CD14-positive monocyte (primary cell): ENCODE data around the gene ZGPAT. TPM values are rescaled to one million over a fixed set of nuclear protein-coding genes. Genes with fewer than 3 reads are reported as not detected.
A peak's percentile ranks its signal among the peaks of the same experiment; 100 is the strongest.

Experiments used
- DNase-seq, 3 donors: peaks; one replicate each; pipeline ENCODE4 v3.0.0-alpha.2; 2011 to 2022
- H2AFZ ChIP-seq: 2 replicates; pipeline ENCODE4 v1.6.0; 2012; ENCODE audit warnings: mild to moderate bottlenecking, low read depth, low read length, inconsistent platforms; ENCODE audit not compliant: insufficient read depth, poor library complexity, severe bottlenecking
- H3K27ac ChIP-seq, 2 donors: 1 replicate in 1 of 2; 2 replicates in 1 of 2; pipeline ENCODE4 v1.5.1; 2012 to 2013; ENCODE audit warnings: low read length in 2 of 2, control low read depth in 1 of 2, inconsistent platforms in 1 of 2, low read depth in 1 of 2, mild to moderate bottlenecking in 1 of 2
- H3K27me3 ChIP-seq, 2 donors: one replicate each; pipeline versions ENCODE4 v1.6.0 to v1.6.1; 2011 to 2013; ENCODE audit warnings: low read length in 2 of 2; ENCODE audit not compliant: control insufficient read depth in 2 of 2, insufficient read depth in 2 of 2
- H3K36me3 ChIP-seq, 2 donors: replicated peaks in 1 of 2; 1 replicate in 1 of 2; 2 replicates in 1 of 2; pipeline versions ENCODE4 v1.5.1 to v1.6.1; 2012 to 2013; ENCODE audit warnings: low read length in 2 of 2, control low read depth in 1 of 2, inconsistent platforms in 1 of 2, mild to moderate bottlenecking in 1 of 2; ENCODE audit not compliant: insufficient read depth in 2 of 2, control insufficient read depth in 1 of 2
- H3K4me1 ChIP-seq, 2 donors: 1 replicate in 1 of 2; 2 replicates in 1 of 2; pipeline versions ENCODE4 v1.5.1 to v1.6.1; 2012 to 2013; ENCODE audit warnings: low read length in 2 of 2, control low read depth in 1 of 2, inconsistent platforms in 1 of 2, mild to moderate bottlenecking in 1 of 2, moderate library complexity in 1 of 2; ENCODE audit not compliant: insufficient read depth in 2 of 2, control insufficient read depth in 1 of 2
- H3K4me2 ChIP-seq: replicated peaks from 2 replicates; pipeline ENCODE3; 2012; ENCODE audit warnings: low read length, moderate library complexity, mild to moderate bottlenecking; ENCODE audit not compliant: poor library complexity, severe bottlenecking; ENCODE audit errors: extremely low read depth
- H3K4me3 ChIP-seq, 3 experiments: fragments of 200-600 bp in 1 of 3; sonication (generic) in 1 of 3; replicated peaks in 1 of 3; 1 replicate in 2 of 3; 2 replicates in 1 of 3; pipeline ENCODE4 v1.5.1; 2011 to 2013; ENCODE audit warnings: low read length in 3 of 3, mild to moderate bottlenecking in 3 of 3, control low read depth in 2 of 3, low read depth in 2 of 3, inconsistent platforms in 1 of 3, moderate library complexity in 1 of 3
- H3K79me2 ChIP-seq: 2 replicates; pipeline ENCODE4 v1.6.0; 2012; ENCODE audit warnings: mild to moderate bottlenecking, control low read depth, inconsistent platforms, low read length, moderate library complexity; ENCODE audit not compliant: insufficient read depth
- H3K9ac ChIP-seq: 2 replicates; pipeline ENCODE4 v1.6.0; 2017; ENCODE audit warnings: low read length, mild to moderate bottlenecking; ENCODE audit not compliant: insufficient read depth, poor library complexity, severe bottlenecking
- H3K9me3 ChIP-seq, 2 donors: replicated peaks in 1 of 2; 1 replicate in 1 of 2; 2 replicates in 1 of 2; pipeline versions ENCODE4 v1.5.1 to v1.6.1; 2012 to 2013; ENCODE audit warnings: low read length in 2 of 2, control low read depth in 1 of 2; ENCODE audit not compliant: control insufficient read depth in 1 of 2, insufficient read depth in 1 of 2
- H4K20me1 ChIP-seq: 2 replicates; pipeline ENCODE4 v1.6.0; 2012; ENCODE audit warnings: mild to moderate bottlenecking, low read length, control low read depth, moderate library complexity; ENCODE audit not compliant: insufficient read depth
- H3K27ac Mint-ChIP-seq, 7 donors: one replicate each; pipeline ENCODE4 v1.8.0; 2020; ENCODE audit warnings: mild to moderate bottlenecking in 7 of 7, mixed read lengths in 7 of 7, moderate library complexity in 6 of 7, inconsistent platforms in 2 of 7
- H3K27me3 Mint-ChIP-seq, 3 donors: one replicate each; pipeline ENCODE4 v1.8.0; 2021 to 2022; ENCODE audit warnings: low read depth in 3 of 3, mild to moderate bottlenecking in 3 of 3, mixed read lengths in 3 of 3, moderate library complexity in 3 of 3, inconsistent platforms in 1 of 3
- H3K36me3 Mint-ChIP-seq, 2 donors: one replicate each; pipeline ENCODE4 v1.8.0; 2020; ENCODE audit warnings: mixed read lengths in 2 of 2, inconsistent platforms in 1 of 2, mild to moderate bottlenecking in 1 of 2
- H3K4me1 Mint-ChIP-seq: one replicate; pipeline ENCODE4 v1.8.0; 2020; ENCODE audit warnings: mild to moderate bottlenecking, mixed read lengths
- H3K4me3 Mint-ChIP-seq, 2 donors: one replicate each; pipeline ENCODE4 v1.8.0; 2020; ENCODE audit warnings: mild to moderate bottlenecking in 2 of 2, mixed read lengths in 2 of 2, moderate library complexity in 1 of 2
- H3K9me3 Mint-ChIP-seq, 7 donors: one replicate each; pipeline ENCODE4 v1.8.0; 2020 to 2022; ENCODE audit warnings: mixed read lengths in 7 of 7, mild to moderate bottlenecking in 6 of 7, moderate library complexity in 6 of 7, inconsistent platforms in 2 of 7
- CTCF ChIP-seq: fragments of 200-600 bp; IDR thresholded peaks from one replicate; pipeline ENCODE4 v1.8.0; 2022; ENCODE audit warnings: antibody characterized with exemption, mild to moderate bottlenecking
- WGBS: methylation state at CpG from one replicate; pipeline ENCODE4 v1.1.5; 2013; ENCODE audit warnings: missing lambda C conversion rate; ENCODE audit not compliant: insufficient coverage; 5-methylcytosine and 5-hydroxymethylcytosine counted together
- intact Hi-C, 2 donors: fragments of 100-400 bp; cut with micrococcal nuclease; formaldehyde crosslinking; loops; one replicate each; pipeline versions ENCODE4 v1.15.0 to v1.15.1; 2023
- polyA plus RNA-seq, 3 donors: library from polyadenylated mRNA; depleted of rRNA in 1 of 3; unstranded in 2 of 3; stranded (reverse) in 1 of 3; fragments of 300-500 nt in 2 of 3; fragments of >200 nt in 1 of 3; fragmentation: Illumina TruSeq in 2 of 3; gene quantifications; 1 replicate in 2 of 3; 2 replicates in 1 of 3; pipeline ENCODE4 v1.2.3, GENCODE V29; 2012 to 2021

The ZGPAT gene
- polyA plus RNA-seq, 3 donors, result 24.2 to 58.6 (median 28.3) TPM

GRCh38 chr20:63741354-63741675 lies 33.5 kb downstream of the ZGPAT start:
- Mint-ChIP-seq H3K4me3 (peak overlapping the region in 1 of 2 donors; percentile 46), H3K27me3 (peaks cover 12 to 26% (median 19%) of the 10 kb centered on the region in 3 donors), H3K9me3 (peaks cover 0 to 4% (median 0%) of the 10 kb centered on the region in 7 donors), H3K36me3 (peaks cover 3 to 8% of the 10 kb centered on the region in 2 donors), H3K4me1 (peaks cover 16% of the 10 kb centered on the region), H3K27ac (no peak overlapping the region)
- Histone ChIP-seq H3K4me3 (peak overlapping the region in 1 of 3 experiments; percentile 83), H3K9ac (peak overlapping the region; percentile 61), H3K36me3 (peaks cover 0 to 9% of the 10 kb centered on the region in 2 donors), H3K9me3 (no peaks in the 10 kb centered on the region), H3K4me1 (peaks cover 35 to 46% of the 10 kb centered on the region in 2 donors), H4K20me1 (peaks cover 31% of the 10 kb centered on the region), H2AFZ (peak overlapping the region; percentile 78), H3K79me2 (peaks cover 7% of the 10 kb centered on the region), H3K27me3 (peaks cover 8 to 21% of the 10 kb centered on the region in 2 donors), H3K4me2 (peak overlapping the region; percentile 93), H3K27ac (no peak overlapping the region)
- no peak for TF ChIP-seq CTCF
- 100% methylated on average over 2 of the region's 6 CpGs for WGBS
- intact Hi-C loops, result loop anchor here in 1 of 2 donors (2.0 to 5.0 kb wide), 3 partner anchors 33 to 121 kb away; partner anchors contain the start of genes ABHD16B, RTEL1 and ZGPAT
- no peak for DNase-seq

GRCh38 chr20:63741676-63742380 lies 34.0 kb downstream of the ZGPAT start:
- DNase-seq, result no peak
- H3K27me3 ChIP-seq, result peaks cover 7 to 16% of the 10 kb centered on the region in 2 donors
- peaks cover 11% of the 10 kb centered on the region for H3K4me1 Mint-ChIP-seq
- H3K4me3 Mint-ChIP-seq, result no peak overlapping the region
- H3K36me3 Mint-ChIP-seq, result peaks cover 2 to 8% of the 10 kb centered on the region in 2 donors
- H3K9ac ChIP-seq, result no peak overlapping the region
- H3K9me3 Mint-ChIP-seq, result peaks cover 0 to 3% (median 0%) of the 10 kb centered on the region in 7 donors
- no peak overlapping the region for H2AFZ ChIP-seq
- intact Hi-C loops, result loop anchor here in 1 of 2 donors (2.0 to 5.0 kb wide), 3 partner anchors 33 to 120 kb away; partner anchors contain the start of genes ABHD16B, RTEL1 and ZGPAT
- H3K27me3 Mint-ChIP-seq, result peaks cover 7 to 21% (median 14%) of the 10 kb centered on the region in 3 donors
- peaks cover 0 to 9% of the 10 kb centered on the region in 2 donors for H3K36me3 ChIP-seq
- peaks cover 26% of the 10 kb centered on the region for H4K20me1 ChIP-seq
- H3K4me3 ChIP-seq, result peak overlapping the region in 1 of 3 experiments; percentile 83
- 94% methylated on average over 27 of the region's 30 CpGs for WGBS
- H3K27ac ChIP-seq, result no peak overlapping the region
- peaks cover 7% of the 10 kb centered on the region for H3K79me2 ChIP-seq
- H3K4me2 ChIP-seq, result no peak overlapping the region
- no peaks in the 10 kb centered on the region for H3K9me3 ChIP-seq
- H3K4me1 ChIP-seq, result peaks cover 33 to 41% of the 10 kb centered on the region in 2 donors
- no peak for TF ChIP-seq CTCF
- no peak overlapping the region for H3K27ac Mint-ChIP-seq
